Activated CD4-positive, alpha-beta T cell treated with anti-CD3 and anti-CD28 coated beads for 4 hours (primary cell): ENCODE data around the gene MAP7D2.

ENCODE experiments used
- DNase-seq, 2 donors: peaks; one replicate each; pipeline ENCODE4 v3.0.0-alpha.2; 2020

Gene MAP7D2

GRCh38 chrX:20112022-20112774, 4.5 kb downstream of the MAP7D2 start:
- no peak for DNase-seq

GRCh38 chrX:20111271-20111670, 5.4 kb downstream of the MAP7D2 start:
- no peak for DNase-seq

GRCh38 chrX:20101934-20102581, 14.6 kb downstream of the MAP7D2 start:
- no peak for DNase-seq

GRCh38 chrX:20091499-20091898, 25.2 kb downstream of the MAP7D2 start:
- no peak for DNase-seq

GRCh38 chrX:20089845-20090244, 26.9 kb downstream of the MAP7D2 start:
- no peak for DNase-seq

- no peak for DNase-seq
Observed at GRCh38 chrX:20080277-20080676, 36.4 kb downstream of the MAP7D2 start.

- no peak for DNase-seq
Observed at GRCh38 chrX:20071511-20072079, 45.1 kb downstream of the MAP7D2 start.

- DNase-seq, result no peak
Observed at GRCh38 chrX:20067709-20068561, 48.8 kb downstream of the MAP7D2 start.

- peak; percentile 11 to 13 for DNase-seq
Observed at GRCh38 chrX:20066968-20067708, 49.6 kb downstream of the MAP7D2 start.

GRCh38 chrX:20063716-20064351, 52.9 kb downstream of the MAP7D2 start:
- DNase-seq, result no peak

- no peak for DNase-seq
Observed at GRCh38 chrX:20063153-20063552, 53.6 kb downstream of the MAP7D2 start.

- DNase-seq, result no peak
Observed at GRCh38 chrX:20061855-20062254, 54.9 kb downstream of the MAP7D2 start.

GRCh38 chrX:20060961-20061748, 55.6 kb downstream of the MAP7D2 start:
- DNase-seq, result no peak

- no peak for DNase-seq
Observed at GRCh38 chrX:20059467-20060128, 57.1 kb downstream of the MAP7D2 start.

- DNase-seq, result no peak
Observed at GRCh38 chrX:20057479-20057878, 59.2 kb downstream of the MAP7D2 start.

GRCh38 chrX:20056704-20057103, 60.0 kb downstream of the MAP7D2 start:
- no peak for DNase-seq

- no peak for DNase-seq
Observed at GRCh38 chrX:20053537-20053936, 63.2 kb downstream of the MAP7D2 start.

- no peak for DNase-seq
Observed at GRCh38 chrX:20046864-20047263, 69.8 kb downstream of the MAP7D2 start.

GRCh38 chrX:20046223-20046622, 70.5 kb downstream of the MAP7D2 start:
- no peak for DNase-seq

GRCh38 chrX:20042221-20042620, 74.5 kb downstream of the MAP7D2 start:
- DNase-seq, result no peak

- DNase-seq, result no peak
Observed at GRCh38 chrX:20038966-20039365, 77.7 kb downstream of the MAP7D2 start.
